ENCODE data around the gene PITPNM1. TPM values are rescaled to one million over a fixed set of nuclear protein-coding genes. Genes with fewer than 3 reads are reported as not detected.

Gene PITPNM1
- total RNA-seq, 1 experiment from 2014 or later = 11.5 TPM

GRCh38 chr11:67538306-67538705, 33.1 kb upstream of the PITPNM1 start:
- H3K27me3 ChIP-seq (replicated peaks) = no peaks in the 10 kb centered on the region; the same call in 1 of the 2 replicates
- no peak overlapping the region for H3K4me3 ChIP-seq
- no peaks in the 10 kb centered on the region for H3K36me3 ChIP-seq
- H3K9me3 ChIP-seq (replicated peaks) = peaks cover 25% of the 10 kb centered on the region
- no peak for DNase-seq (ENCODE audit: low read depth in 1 of 2, low spot score in 2 of 2)
- H3K27ac ChIP-seq = no peak overlapping the region
- no peaks in the 10 kb centered on the region for H3K4me1 ChIP-seq (replicated peaks)

- no peak overlapping the region for H3K4me3 ChIP-seq
- no peak for DNase-seq (ENCODE audit: low read depth in 1 of 2, low spot score in 2 of 2)
- no peaks in the 10 kb centered on the region for H3K36me3 ChIP-seq
- no peak overlapping the region for H3K27ac ChIP-seq
- peaks cover 10% of the 10 kb centered on the region for H3K27me3 ChIP-seq (replicated peaks)
- H3K9me3 ChIP-seq (replicated peaks) = peaks cover 40% of the 10 kb centered on the region
- no peaks in the 10 kb centered on the region for H3K4me1 ChIP-seq (replicated peaks)
Measured at GRCh38 chr11:67535561-67535960, 30.4 kb upstream of the PITPNM1 start.

- Histone ChIP-seq H3K27ac (no peak overlapping the region), H3K9me3 (replicated peaks) (peaks cover 43% of the 10 kb centered on the region), H3K36me3 (no peaks in the 10 kb centered on the region), H3K4me1 (replicated peaks) (no peaks in the 10 kb centered on the region), H3K4me3 (no peak overlapping the region), H3K27me3 (replicated peaks) (peaks cover 22% of the 10 kb centered on the region)
- DNase-seq (ENCODE audit: low read depth in 1 of 2, low spot score in 2 of 2) = peak in 1 of 2 experiments; percentile 41
Measured at GRCh38 chr11:67534070-67534679, 29.0 kb upstream of the PITPNM1 start.

- DNase-seq (ENCODE audit: low read depth in 1 of 2, low spot score in 2 of 2) = no peak
- H3K4me3 ChIP-seq = no peak overlapping the region
- H3K27me3 ChIP-seq (replicated peaks) = peaks cover 32% of the 10 kb centered on the region
- H3K27ac ChIP-seq = no peak overlapping the region
- no peaks in the 10 kb centered on the region for H3K36me3 ChIP-seq
- H3K4me1 ChIP-seq (replicated peaks) = no peaks in the 10 kb centered on the region
- peaks cover 43% of the 10 kb centered on the region for H3K9me3 ChIP-seq (replicated peaks)
Measured at GRCh38 chr11:67532889-67533288, 27.7 kb upstream of the PITPNM1 start.

- Histone ChIP-seq H3K36me3 (no peaks in the 10 kb centered on the region), H3K9me3 (replicated peaks) (peaks cover 37% of the 10 kb centered on the region), H3K4me3 (no peak overlapping the region), H3K27ac (no peak overlapping the region), H3K4me1 (replicated peaks) (no peaks in the 10 kb centered on the region), H3K27me3 (replicated peaks) (peaks cover 32% of the 10 kb centered on the region)
- no peak for DNase-seq (ENCODE audit: low read depth in 1 of 2, low spot score in 2 of 2)
Measured at GRCh38 chr11:67530282-67530592, 25.1 kb upstream of the PITPNM1 start.

GRCh38 chr11:67528376-67528775, 23.2 kb upstream of the PITPNM1 start:
- Histone ChIP-seq H3K36me3 (no peaks in the 10 kb centered on the region), H3K9me3 (replicated peaks) (peaks cover 24% of the 10 kb centered on the region), H3K4me3 (no peak overlapping the region), H3K27me3 (replicated peaks) (peaks cover 41% of the 10 kb centered on the region), H3K27ac (no peak overlapping the region), H3K4me1 (replicated peaks) (no peaks in the 10 kb centered on the region)
- DNase-seq (ENCODE audit: low read depth in 1 of 2, low spot score in 2 of 2) = no peak

- Histone ChIP-seq H3K36me3 (no peaks in the 10 kb centered on the region), H3K27me3 (replicated peaks) (peaks cover 35% of the 10 kb centered on the region), H3K9me3 (replicated peaks) (peaks cover 8% of the 10 kb centered on the region; the same call in 1 of the 2 replicates), H3K27ac (no peak overlapping the region), H3K4me1 (replicated peaks) (no peaks in the 10 kb centered on the region), H3K4me3 (no peak overlapping the region)
- DNase-seq (ENCODE audit: low read depth in 1 of 2, low spot score in 2 of 2) = no peak
Measured at GRCh38 chr11:67525275-67525976, 20.3 kb upstream of the PITPNM1 start.

GRCh38 chr11:67524480-67524808, 19.3 kb upstream of the PITPNM1 start:
- Histone ChIP-seq H3K36me3 (no peaks in the 10 kb centered on the region), H3K27ac (no peak overlapping the region), H3K27me3 (replicated peaks) (peaks cover 27% of the 10 kb centered on the region), H3K4me1 (replicated peaks) (no peaks in the 10 kb centered on the region), H3K9me3 (replicated peaks) (peaks cover 5% of the 10 kb centered on the region; the same call in 1 of the 2 replicates), H3K4me3 (no peak overlapping the region)
- DNase-seq (ENCODE audit: low read depth in 1 of 2, low spot score in 2 of 2) = no peak

- Histone ChIP-seq H3K4me3 (no peak overlapping the region), H3K36me3 (no peaks in the 10 kb centered on the region), H3K9me3 (replicated peaks) (peaks cover 5% of the 10 kb centered on the region; the same call in 1 of the 2 replicates), H3K27ac (no peak overlapping the region), H3K27me3 (replicated peaks) (peaks cover 21% of the 10 kb centered on the region), H3K4me1 (replicated peaks) (no peaks in the 10 kb centered on the region)
- DNase-seq (ENCODE audit: low read depth in 1 of 2, low spot score in 2 of 2) = no peak
Measured at GRCh38 chr11:67523556-67524479, 18.7 kb upstream of the PITPNM1 start.

GRCh38 chr11:67522844-67523555, 17.8 kb upstream of the PITPNM1 start, which contains the start of gene CABP2:
Gene CABP2 (minus strand): TSS chr11:67523446. CDS start chr11:67523326, 120 bp downstream.
- Histone ChIP-seq H3K4me3 (no peak within 1 kb of the TSS), H3K27me3 (replicated peaks) (peaks cover 16% of the 10 kb centered on the region), H3K4me1 (replicated peaks) (no peaks in the 10 kb centered on the region), H3K36me3 (no peaks in the 10 kb centered on the region), H3K27ac (no peak within 1 kb of the TSS), H3K9me3 (replicated peaks) (peaks cover under 1% of the 10 kb centered on the region; the same call in 1 of the 2 replicates)
- DNase-seq (ENCODE audit: low read depth in 1 of 2, low spot score in 2 of 2) = no peak

GRCh38 chr11:67522338-67522737, 17.2 kb upstream of the PITPNM1 start:
- Histone ChIP-seq H3K4me1 (replicated peaks) (no peaks in the 10 kb centered on the region), H3K27me3 (replicated peaks) (peaks cover 14% of the 10 kb centered on the region), H3K9me3 (replicated peaks) (no peaks in the 10 kb centered on the region), H3K27ac (no peak overlapping the region), H3K36me3 (no peaks in the 10 kb centered on the region), H3K4me3 (no peak overlapping the region)
- DNase-seq (ENCODE audit: low read depth in 1 of 2, low spot score in 2 of 2) = no peak

- no peaks in the 10 kb centered on the region for H3K4me1 ChIP-seq (replicated peaks)
- no peaks in the 10 kb centered on the region for H3K9me3 ChIP-seq (replicated peaks)
- H3K27me3 ChIP-seq (replicated peaks) = peaks cover 14% of the 10 kb centered on the region
- no peak for DNase-seq (ENCODE audit: low read depth in 1 of 2, low spot score in 2 of 2)
- H3K4me3 ChIP-seq = no peak overlapping the region
- no peak overlapping the region for H3K27ac ChIP-seq
- H3K36me3 ChIP-seq = no peaks in the 10 kb centered on the region
Measured at GRCh38 chr11:67521924-67522323, 16.8 kb upstream of the PITPNM1 start.

All from SJSA1 (cell line).